H9 (cell line): ENCODE measurements around the gene RCSD1. TPM values are rescaled to one million over a fixed set of nuclear protein-coding genes. Genes with fewer than 3 reads are reported as not detected.

Experiments used
- DNase-seq: peaks from one replicate; pipeline ENCODE4 v3.0.0-alpha.2; 2017
- H2AFZ ChIP-seq: one replicate; pipeline ENCODE4 v1.6.1; 2013; ENCODE audit warnings: mild to moderate bottlenecking, low read length, control low read depth, moderate library complexity
- H2AK5ac ChIP-seq: 2 replicates; pipeline ENCODE4 v1.6.1; 2013; ENCODE audit warnings: low read length, control low read depth, mixed read lengths; ENCODE audit not compliant: insufficient read length
- H2BK120ac ChIP-seq: one replicate; pipeline ENCODE4 v1.6.1; 2013; ENCODE audit warnings: low read depth, mild to moderate bottlenecking, low read length, control low read depth, inconsistent platforms; ENCODE audit not compliant: poor library complexity, severe bottlenecking
- H2BK12ac ChIP-seq: 2 replicates; pipeline ENCODE4 v1.6.1; 2013; ENCODE audit warnings: low read length, control low read depth, mixed read lengths, low read depth; ENCODE audit not compliant: insufficient read length
- H2BK15ac ChIP-seq: 2 replicates; pipeline ENCODE4 v1.6.1; 2013; ENCODE audit warnings: low read depth, low read length, control low read depth
- H2BK20ac ChIP-seq: one replicate; pipeline ENCODE4 v1.6.1; 2013; ENCODE audit warnings: low read depth, mild to moderate bottlenecking, low read length, control low read depth, inconsistent platforms; ENCODE audit not compliant: poor library complexity, severe bottlenecking
- H2BK5ac ChIP-seq: 2 replicates; pipeline ENCODE4 v1.6.1; 2013; ENCODE audit warnings: low read length, control low read depth, mixed read lengths; ENCODE audit not compliant: insufficient read length
- H3K14ac ChIP-seq: 2 replicates; pipeline ENCODE4 v1.6.1; 2013; ENCODE audit warnings: low read length, control low read depth; ENCODE audit not compliant: insufficient read depth
- H3K18ac ChIP-seq: 2 replicates; pipeline ENCODE4 v1.6.1; 2013; ENCODE audit warnings: low read depth, mild to moderate bottlenecking, mixed read lengths, low read length, control low read depth; ENCODE audit not compliant: insufficient read length
- H3K23ac ChIP-seq: 2 replicates; pipeline ENCODE4 v1.6.1; 2013; ENCODE audit warnings: low read length, control low read depth, mixed read lengths, low read depth; ENCODE audit not compliant: insufficient read length
- H3K23me2 ChIP-seq: 2 replicates; pipeline ENCODE4 v1.6.1; 2013; ENCODE audit warnings: low read depth, mild to moderate bottlenecking, mixed read lengths, low read length, control low read depth; ENCODE audit not compliant: insufficient read length, poor library complexity, severe bottlenecking
- H3K27ac ChIP-seq: 2 replicates; pipeline ENCODE4 v1.5.1; 2013; ENCODE audit warnings: low read length, control low read depth, mixed read lengths, low read depth; ENCODE audit not compliant: insufficient read length
- H3K27me3 ChIP-seq: 2 replicates; pipeline ENCODE4 v1.6.1; 2013; ENCODE audit warnings: low read length, control low read depth, inconsistent platforms; ENCODE audit not compliant: insufficient read depth
- H3K4ac ChIP-seq: 2 replicates; pipeline ENCODE4 v1.6.1; 2013; ENCODE audit warnings: low read depth, mild to moderate bottlenecking, control low read depth, inconsistent platforms, low read length, moderate library complexity
- H3K4me1 ChIP-seq: 2 replicates; pipeline ENCODE4 v1.6.1; 2013; ENCODE audit warnings: low read length, control low read depth, inconsistent platforms; ENCODE audit not compliant: insufficient read depth
- H3K4me2 ChIP-seq: 2 replicates; pipeline ENCODE4 v1.6.1; 2013; ENCODE audit warnings: low read length, control low read depth, mixed read lengths; ENCODE audit not compliant: insufficient read length, insufficient read depth
- H3K56ac ChIP-seq: 2 replicates; pipeline ENCODE4 v1.6.1; 2013; ENCODE audit warnings: low read depth, mild to moderate bottlenecking, mixed read lengths, low read length, control low read depth; ENCODE audit not compliant: insufficient read length
- H3K79me1 ChIP-seq: 2 replicates; pipeline ENCODE4 v1.6.1; 2013; ENCODE audit warnings: low read depth, mild to moderate bottlenecking, moderate library complexity, low read length, control low read depth, inconsistent platforms; ENCODE audit not compliant: insufficient read depth, poor library complexity, severe bottlenecking
- H3K79me2 ChIP-seq: 2 replicates; pipeline ENCODE4 v1.6.1; 2013; ENCODE audit warnings: low read length, control low read depth, inconsistent platforms; ENCODE audit not compliant: insufficient read depth
- H3K9ac ChIP-seq: 2 replicates; pipeline ENCODE4 v1.6.1; 2013; ENCODE audit warnings: low read length, control low read depth, mixed read lengths; ENCODE audit not compliant: insufficient read length; ENCODE audit errors: extremely low read depth
- H3K9me3 ChIP-seq: one replicate; pipeline ENCODE4 v1.6.1; 2013; ENCODE audit warnings: low read depth, low read length, inconsistent platforms; ENCODE audit not compliant: control insufficient read depth
- H3T11ph ChIP-seq: one replicate; pipeline ENCODE4 v1.6.1; 2013; ENCODE audit warnings: mild to moderate bottlenecking, low read length, control low read depth, inconsistent platforms
- H4K20me1 ChIP-seq: one replicate; pipeline ENCODE4 v1.6.1; 2013; ENCODE audit not compliant: control insufficient read depth, insufficient read length, insufficient read depth
- H4K5ac ChIP-seq: 2 replicates; pipeline ENCODE4 v1.6.1; 2013; ENCODE audit warnings: low read depth, mild to moderate bottlenecking, mixed read lengths, low read length, control low read depth; ENCODE audit not compliant: insufficient read length
- H4K8ac ChIP-seq: replicated peaks from 2 replicates; pipeline ENCODE4 v1.6.1; 2013; ENCODE audit warnings: low read length, control low read depth, mixed read lengths, low read depth; ENCODE audit not compliant: insufficient read length
- H4K91ac ChIP-seq: 2 replicates; pipeline ENCODE4 v1.6.1; 2013; ENCODE audit warnings: low read depth, mild to moderate bottlenecking, moderate library complexity, mixed read lengths, low read length, control low read depth; ENCODE audit not compliant: insufficient read length
- H3K27ac Mint-ChIP-seq, 3 experiments: 2 replicates in 2 of 3; 3 replicates in 1 of 3; pipeline ENCODE4 v1.8.0; 2020 to 2021; ENCODE audit warnings: mixed read lengths in 3 of 3, mild to moderate bottlenecking in 1 of 3, moderate library complexity in 1 of 3
- H3K27me3 Mint-ChIP-seq: 2 replicates; pipeline ENCODE4 v1.8.0; 2021; ENCODE audit warnings: low read depth, mild to moderate bottlenecking, moderate library complexity, mixed read lengths
- H3K36me3 Mint-ChIP-seq, 3 experiments: 2 replicates in 2 of 3; 3 replicates in 1 of 3; pipeline ENCODE4 v1.8.0; 2020 to 2021; ENCODE audit warnings: low read depth in 3 of 3, mixed read lengths in 3 of 3; ENCODE audit not compliant: insufficient read depth in 1 of 3
- H3K4me1 Mint-ChIP-seq, 2 experiments: 2 replicates each; pipeline ENCODE4 v1.8.0; 2020; ENCODE audit warnings: mixed read lengths in 2 of 2
- H3K4me3 Mint-ChIP-seq, 2 experiments: 2 replicates in 1 of 2; 3 replicates in 1 of 2; pipeline ENCODE4 v1.8.0; 2020 to 2021; ENCODE audit warnings: mild to moderate bottlenecking in 2 of 2, mixed read lengths in 2 of 2, moderate library complexity in 1 of 2
- H3K9me3 Mint-ChIP-seq, 2 experiments: 2 replicates in 1 of 2; 3 replicates in 1 of 2; pipeline ENCODE4 v1.8.0; 2020; ENCODE audit warnings: mild to moderate bottlenecking in 2 of 2, mixed read lengths in 2 of 2, moderate library complexity in 1 of 2
- WGBS: extraction: QIAGEN DNeasy Blood & Tissue Kit; methylation state at CpG from one replicate; pipeline ENCODE4 v1.1.7; 2013; ENCODE audit warnings: missing lambda C conversion rate, low lambda C conversion rate, mixed read lengths; ENCODE audit not compliant: insufficient read length; ENCODE audit errors: extremely low coverage; 5-methylcytosine and 5-hydroxymethylcytosine counted together
- total RNA-seq: library from RNA; stranded (reverse); gene quantifications from 2 replicates; pipeline ENCODE4 v1.2.1, GENCODE V29; 2021
- TF ChIP-seq, protein P1 (sequence below): fragments of 200-600 bp; sonication (generic); conservative IDR thresholded peaks from 3 replicates; pipeline ENCODE4 v1.8.0; 2021; ENCODE audit warnings: antibody characterized with exemption, mild to moderate bottlenecking

Gene RCSD1
- total RNA-seq, 1 experiment from 2014 or later: 0.13 TPM

DNA sequence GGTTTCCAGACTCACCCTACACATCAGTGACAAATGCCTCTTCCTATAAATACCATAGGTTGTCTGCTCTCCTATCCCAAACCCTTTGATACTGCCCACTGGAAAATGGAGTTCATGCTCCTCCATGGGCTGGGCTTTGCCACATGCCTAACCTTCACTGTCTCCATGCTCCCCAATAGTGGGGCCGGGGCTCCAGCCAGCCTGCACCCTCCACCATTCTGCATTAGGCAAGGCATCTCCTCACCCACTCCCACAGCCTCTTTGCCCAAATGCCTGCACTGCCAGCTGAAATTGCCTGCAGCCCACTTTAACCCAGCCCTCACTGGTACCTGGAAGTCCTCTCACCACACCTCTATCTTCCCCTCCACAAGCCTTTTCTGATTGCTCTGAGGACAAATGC is 73.5 kb downstream of the RCSD1 start:
- Histone ChIP-seq H4K91ac (no peak overlapping the region), H3K27me3 (no peaks in the 10 kb centered on the region)

More for the DNA sequence above, 73.5 kb downstream of the RCSD1 start:
- Histone ChIP-seq H3K9ac (no peak overlapping the region), H2BK5ac (no peak overlapping the region), H2AK5ac (no peak overlapping the region), H3K4me2 (no peak overlapping the region), H3K18ac (no peak overlapping the region), H2BK15ac (no peak overlapping the region), H3K9me3 (no peaks in the 10 kb centered on the region), H4K5ac (no peak overlapping the region), H4K20me1 (no peaks in the 10 kb centered on the region), H3K79me2 (no peaks in the 10 kb centered on the region), H3T11ph (no peak overlapping the region), H2BK20ac (no peak overlapping the region), H3K27ac (no peak overlapping the region), H3K23me2 (no peaks in the 10 kb centered on the region), H3K4ac (no peak overlapping the region), H2AFZ (no peak overlapping the region), H3K23ac (no peak overlapping the region), H3K4me1 (peaks cover 9% of the 10 kb centered on the region), H2BK120ac (no peak overlapping the region), H3K14ac (no peak overlapping the region), H4K8ac (no peak overlapping the region), H2BK12ac (no peak overlapping the region), H3K79me1 (no peaks in the 10 kb centered on the region), H3K56ac (no peak overlapping the region)
- H3K36me3 Mint-ChIP-seq: no peaks in the 10 kb centered on the region
- peaks cover 50 to 54% of the 10 kb centered on the region in 2 experiments for H3K4me1 Mint-ChIP-seq
- peaks cover 15% of the 10 kb centered on the region for H3K27me3 Mint-ChIP-seq
- H3K9me3 Mint-ChIP-seq: no peaks in the 10 kb centered on the region; a peak in 1 of 5 replicates
- WGBS: no CpG with 5 or more reads among the region's 1 CpG
- no peak overlapping the region for H3K4me3 Mint-ChIP-seq
- H3K27ac Mint-ChIP-seq: no peak overlapping the region
- TF ChIP-seq, protein P1, sequence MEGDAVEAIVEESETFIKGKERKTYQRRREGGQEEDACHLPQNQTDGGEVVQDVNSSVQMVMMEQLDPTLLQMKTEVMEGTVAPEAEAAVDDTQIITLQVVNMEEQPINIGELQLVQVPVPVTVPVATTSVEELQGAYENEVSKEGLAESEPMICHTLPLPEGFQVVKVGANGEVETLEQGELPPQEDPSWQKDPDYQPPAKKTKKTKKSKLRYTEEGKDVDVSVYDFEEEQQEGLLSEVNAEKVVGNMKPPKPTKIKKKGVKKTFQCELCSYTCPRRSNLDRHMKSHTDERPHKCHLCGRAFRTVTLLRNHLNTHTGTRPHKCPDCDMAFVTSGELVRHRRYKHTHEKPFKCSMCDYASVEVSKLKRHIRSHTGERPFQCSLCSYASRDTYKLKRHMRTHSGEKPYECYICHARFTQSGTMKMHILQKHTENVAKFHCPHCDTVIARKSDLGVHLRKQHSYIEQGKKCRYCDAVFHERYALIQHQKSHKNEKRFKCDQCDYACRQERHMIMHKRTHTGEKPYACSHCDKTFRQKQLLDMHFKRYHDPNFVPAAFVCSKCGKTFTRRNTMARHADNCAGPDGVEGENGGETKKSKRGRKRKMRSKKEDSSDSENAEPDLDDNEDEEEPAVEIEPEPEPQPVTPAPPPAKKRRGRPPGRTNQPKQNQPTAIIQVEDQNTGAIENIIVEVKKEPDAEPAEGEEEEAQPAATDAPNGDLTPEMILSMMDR: no peak
- no peak for DNase-seq
